ENCODE results near the gene SOCS6. TPM values are rescaled to one million over a fixed set of nuclear protein-coding genes. Genes with fewer than 3 reads are reported as not detected.

Gene SOCS6
- polyA plus RNA-seq, 1 of the 3 experiments (the other 2 are of a cell fraction): 12.1 TPM

Other genes with a start within 250 kb of the SOCS6 start
- 4.7 and 7.1 TPM in 2 replicates for gene RTTN, start 83.4 kb upstream of the SOCS6 start, polyA plus RNA-seq (2012; rRNA removed)